ENCODE results near the gene MYOCOS.
A peak's percentile ranks its signal among the peaks of the same experiment; 100 is the strongest.
"Not testable (repeated sequence)": the region's sequence is repeated elsewhere in the genome, so short reads cannot be mapped to it uniquely, and the experiment has no call there.

MYOCOS gene

GRCh38 chr1:171622152-171622462 lies at the start of gene MYOCOS:
MYOCOS (plus strand) TSS chr1:171622243; CDS start chr1:171623884, 1,641 bp downstream.
- DNase-seq (ENCODE audit: low read depth in 3 of 3): no peak

DNA sequence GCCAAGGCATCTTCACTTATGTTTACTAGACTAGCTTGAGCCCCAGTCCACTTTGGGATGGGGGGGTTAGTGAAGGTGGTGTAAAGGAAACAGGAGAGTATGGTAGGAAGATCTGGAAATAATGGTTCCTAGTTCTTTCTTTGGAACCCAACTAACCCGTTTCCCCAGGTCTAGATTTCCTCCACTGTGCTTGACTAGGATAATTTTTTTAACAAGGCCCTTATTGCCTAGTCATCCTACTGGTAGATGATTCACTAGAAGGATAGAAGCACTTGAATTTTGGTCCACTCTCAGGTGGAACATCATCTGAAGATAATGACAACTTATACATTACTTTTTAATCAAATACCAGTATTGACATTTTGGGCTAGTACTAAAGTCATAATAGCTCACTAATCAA lies 45.9 kb upstream of the MYOCOS start:
- no peak for DNase-seq (ENCODE audit: low read depth in 3 of 3)

GRCh38 chr1:171581226-171581625 lies 40.8 kb upstream of the MYOCOS start:
- peak in 1 of 3 experiments; percentile 14 for DNase-seq (ENCODE audit: low read depth in 3 of 3)

DNA sequence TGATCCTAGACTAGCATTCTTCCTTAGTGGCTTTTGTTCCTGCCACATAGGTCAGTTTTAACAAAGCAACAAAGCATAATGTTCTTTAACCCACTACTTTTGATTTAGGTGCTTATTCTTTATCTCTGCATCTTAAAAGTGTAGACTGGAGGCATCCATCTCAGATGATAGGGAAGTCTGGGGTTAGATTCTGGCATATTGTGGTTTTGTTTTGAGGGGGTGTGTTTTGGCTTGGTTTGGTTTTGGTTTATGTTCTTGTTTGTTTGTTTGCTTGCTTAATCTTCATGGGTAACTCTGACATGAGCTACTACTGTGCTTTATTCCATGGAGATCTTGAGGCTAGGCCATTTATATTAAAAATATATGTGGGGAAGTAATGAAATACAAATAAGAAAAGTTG lies 40.3 kb upstream of the MYOCOS start:
- no peak for DNase-seq (ENCODE audit: low read depth in 3 of 3)

GRCh38 chr1:171582589-171582988 lies 39.5 kb upstream of the MYOCOS start:
- no peak for DNase-seq (ENCODE audit: low read depth in 3 of 3)

- DNase-seq (ENCODE audit: low read depth in 3 of 3): no peak
These were observed 38.3 kb upstream of the MYOCOS start for GRCh38 chr1:171583591-171584201.

- DNase-seq (ENCODE audit: low read depth in 3 of 3): no peak
These were observed 36.3 kb upstream of the MYOCOS start for GRCh38 chr1:171585715-171586114.

GRCh38 chr1:171588230-171588629 lies 33.8 kb upstream of the MYOCOS start:
- no peak for DNase-seq (ENCODE audit: low read depth in 3 of 3)

DNA sequence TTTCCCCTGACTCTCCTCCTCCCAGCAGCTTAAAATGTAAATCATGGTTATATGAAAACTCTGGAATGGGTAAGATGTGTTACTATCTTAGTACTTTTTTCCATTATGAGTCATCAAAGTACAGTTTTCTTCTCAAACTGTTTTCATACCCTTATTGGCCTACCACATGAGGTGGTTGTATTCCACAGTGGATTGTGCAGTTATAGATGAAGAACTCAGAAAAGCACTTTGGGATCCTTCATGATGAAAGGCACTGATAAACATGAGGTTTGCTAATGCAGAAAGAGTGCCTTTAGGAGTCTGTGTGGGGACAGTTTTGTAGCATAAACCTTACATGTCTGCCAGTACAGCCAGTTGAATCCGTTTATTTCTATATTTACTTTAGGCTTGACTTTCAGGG lies 32.0 kb upstream of the MYOCOS start:
- no peak for DNase-seq (ENCODE audit: low read depth in 3 of 3)

- DNase-seq (ENCODE audit: low read depth in 3 of 3): no peak
These were observed 26.7 kb upstream of the MYOCOS start for GRCh38 chr1:171595324-171595723.

DNA sequence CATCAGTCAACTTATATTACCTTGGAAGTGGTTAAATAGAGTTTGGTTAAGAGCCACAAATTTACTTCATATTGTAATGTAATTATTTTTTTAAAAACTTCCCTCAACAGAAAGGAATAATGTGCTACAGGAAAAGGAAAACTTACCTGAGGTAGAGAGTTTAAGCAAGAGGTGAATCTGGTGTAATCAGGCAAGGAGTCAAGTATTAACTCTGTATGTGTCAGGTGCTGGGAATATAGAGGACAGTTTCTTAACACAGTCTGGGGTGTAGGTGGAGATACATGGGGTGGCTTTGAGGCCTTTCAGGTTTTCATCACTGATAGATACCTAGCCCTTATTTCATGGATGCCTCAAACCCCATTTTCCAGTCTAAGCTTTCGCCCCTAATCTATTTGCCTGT lies 25.9 kb upstream of the MYOCOS start:
- DNase-seq (ENCODE audit: low read depth in 3 of 3): no peak

DNA sequence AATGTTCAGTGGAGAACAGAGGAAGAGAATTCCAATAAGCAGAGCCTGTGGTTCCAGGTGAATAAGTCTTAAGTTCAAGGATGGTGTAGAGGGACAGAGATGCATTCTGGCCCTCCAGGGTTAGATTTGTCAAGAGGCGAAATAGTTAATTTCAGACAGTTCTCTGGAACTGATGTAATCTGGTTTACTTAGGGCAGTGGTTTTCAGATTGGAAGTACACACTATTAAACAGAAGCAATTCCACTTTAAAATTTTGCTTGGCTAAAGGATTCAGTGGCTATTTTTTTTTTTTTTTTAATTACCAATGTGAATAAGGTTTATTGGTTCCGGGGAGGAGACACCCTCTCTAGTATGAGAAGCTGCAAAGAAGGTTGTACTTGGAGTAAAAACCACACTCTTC lies 25.3 kb upstream of the MYOCOS start:
- no peak for DNase-seq (ENCODE audit: low read depth in 3 of 3)

GRCh38 chr1:171597203-171597602 lies 24.8 kb upstream of the MYOCOS start:
- no peak for DNase-seq (ENCODE audit: low read depth in 3 of 3)

DNA sequence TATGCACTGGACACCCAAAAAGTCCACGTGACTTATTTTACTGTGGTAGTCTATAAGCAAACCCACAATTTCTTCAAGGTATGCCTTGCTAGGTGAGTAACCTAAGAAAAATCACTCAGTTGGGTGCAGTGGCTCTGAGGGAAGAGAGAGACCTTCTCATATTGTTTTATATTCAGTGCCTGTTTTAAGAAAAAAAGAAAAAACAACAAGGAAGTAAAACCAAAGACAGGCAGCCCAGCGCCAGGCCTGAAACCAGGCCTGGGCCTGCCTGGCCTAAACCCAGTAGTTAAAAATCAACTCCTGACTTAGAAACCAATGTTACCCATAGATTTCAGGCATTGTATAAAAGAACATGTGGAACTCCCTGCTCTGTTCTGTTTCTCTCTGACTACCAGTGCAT lies 21.7 kb upstream of the MYOCOS start:
- not testable (repeated sequence) for DNase-seq (ENCODE audit: low read depth in 3 of 3)

- no peak for DNase-seq (ENCODE audit: low read depth in 3 of 3)
These were observed 21.2 kb upstream of the MYOCOS start for GRCh38 chr1:171600862-171601261.

- not testable (repeated sequence) for DNase-seq (ENCODE audit: low read depth in 3 of 3)
These were observed 19.0 kb upstream of the MYOCOS start for GRCh38 chr1:171603042-171603441.

DNA sequence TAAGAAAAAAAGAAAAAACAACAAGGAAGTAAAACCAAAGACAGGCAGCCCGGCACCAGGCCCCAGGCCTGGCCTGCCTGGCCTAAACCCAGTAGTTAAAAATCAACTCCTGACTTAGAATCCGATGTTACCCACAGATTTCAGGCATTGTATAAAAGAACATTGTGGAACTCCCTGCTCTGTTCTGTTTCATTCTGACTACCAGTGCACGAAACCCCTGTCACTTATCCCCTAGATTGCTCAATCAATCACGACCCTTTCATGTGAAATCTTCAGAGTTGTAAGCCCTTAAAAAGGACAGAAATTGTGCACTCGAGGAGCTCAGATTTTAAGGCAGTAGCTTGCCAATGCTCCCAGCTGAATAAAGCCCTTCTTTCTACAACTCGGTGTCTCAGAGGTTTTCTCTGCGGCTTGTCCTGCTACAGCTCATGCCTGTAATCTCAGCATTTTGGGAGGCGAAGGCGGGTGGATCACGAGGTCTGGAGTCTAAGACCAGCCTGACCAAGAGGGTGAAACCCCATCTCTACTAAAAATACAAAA lies 15.6 kb upstream of the MYOCOS start:
- DNase-seq (ENCODE audit: low read depth in 3 of 3): no peak

GRCh38 chr1:171610385-171610784 lies 11.7 kb upstream of the MYOCOS start:
- DNase-seq (ENCODE audit: low read depth in 3 of 3): no peak

GRCh38 chr1:171611306-171611705 lies 10.7 kb upstream of the MYOCOS start:
- no peak for DNase-seq (ENCODE audit: low read depth in 3 of 3)

GRCh38 chr1:171613282-171613681 lies 8.8 kb upstream of the MYOCOS start:
- no peak for DNase-seq (ENCODE audit: low read depth in 3 of 3)

DNA sequence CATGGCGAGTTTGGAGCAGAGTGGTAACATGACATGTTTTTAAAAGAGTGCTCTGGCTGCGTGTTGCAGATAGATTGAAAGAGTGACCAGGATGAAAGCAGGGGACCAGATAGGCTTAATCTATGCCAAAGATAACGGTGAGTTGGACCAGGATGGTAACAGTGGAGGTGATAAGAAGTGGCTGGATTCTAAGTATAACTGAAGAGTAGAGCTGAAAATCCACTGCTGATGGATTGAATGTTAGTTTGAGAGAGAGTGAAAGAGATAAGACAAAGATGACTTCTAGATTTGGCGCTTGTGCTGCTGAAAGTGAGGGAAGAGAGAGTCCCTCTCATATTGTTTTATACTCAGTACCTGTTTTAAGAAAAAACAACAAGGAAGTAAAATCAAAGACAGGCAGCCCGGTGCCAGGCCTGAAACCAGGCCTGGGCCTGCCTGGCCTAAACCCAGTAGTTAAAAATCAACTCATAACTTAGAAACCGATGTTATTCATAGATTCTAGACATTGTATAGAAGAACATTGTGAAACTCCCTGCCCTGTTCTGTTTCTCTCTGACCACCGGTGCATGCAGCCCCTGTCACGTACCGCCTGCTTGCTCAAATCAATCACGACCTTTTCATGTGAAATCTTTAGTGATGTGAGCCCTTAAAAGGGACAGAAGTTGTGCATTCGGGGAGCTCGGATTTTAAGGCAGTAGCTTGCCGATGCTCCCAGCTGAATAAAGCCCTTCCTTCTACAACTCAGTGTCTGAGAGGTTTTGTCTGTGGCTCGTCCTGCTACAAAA lies 6.7 kb upstream of the MYOCOS start:
- DNase-seq (ENCODE audit: low read depth in 3 of 3): not testable (repeated sequence)

- DNase-seq (ENCODE audit: low read depth in 3 of 3): no peak
These were observed 5.5 kb upstream of the MYOCOS start for GRCh38 chr1:171616586-171616985.

DNA sequence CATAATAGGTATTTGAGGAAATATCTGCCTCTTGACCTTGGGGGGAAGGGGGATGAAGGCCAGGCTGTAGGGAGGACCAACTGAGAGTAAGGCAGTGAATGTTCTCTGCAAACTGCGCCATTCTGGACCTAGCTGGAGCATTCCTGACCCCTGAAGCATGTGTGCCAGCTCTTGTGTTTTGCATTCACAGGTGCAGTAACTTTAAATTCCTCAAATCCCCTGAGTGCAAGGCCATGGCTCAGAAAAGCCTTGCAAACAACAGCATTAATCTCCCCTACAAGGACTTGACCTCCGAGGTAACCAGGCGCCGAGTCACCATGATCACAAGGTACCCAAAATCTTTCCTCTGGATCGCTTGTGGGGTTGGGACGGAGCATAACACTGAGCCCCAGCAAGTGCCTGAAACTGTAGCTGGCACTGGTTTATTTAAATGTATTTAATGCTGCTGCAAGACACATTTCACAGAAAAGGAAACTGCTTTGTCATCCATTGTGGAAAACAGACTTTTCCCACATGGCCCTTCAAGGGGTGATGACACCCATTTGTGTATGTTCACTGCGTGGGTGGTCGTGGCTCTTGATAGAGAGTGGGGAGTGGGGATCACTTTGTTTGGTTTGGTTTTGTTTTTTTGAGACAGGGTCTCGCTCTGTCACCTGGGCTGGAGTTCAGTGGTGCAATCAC lies 1.7 kb downstream of the MYOCOS start:
- DNase-seq (ENCODE audit: low read depth in 3 of 3): no peak

Data from stimulated activated CD4-positive, alpha-beta T cell treated with anti-CD3 and anti-CD28 coated beads, TNF-alpha, amount 100 ng/mL, for 24 hours (primary cell).